Heart left ventricle (tissue), 16 donors: Measurements from ENCODE around the gene SPRR1A. TPM values are rescaled to one million over a fixed set of nuclear protein-coding genes. Genes with fewer than 3 reads are reported as not detected.

Experiments
- ATAC-seq, 4 donors: fragments of 200-7000 bp; cut with Tn5 transposase; one replicate each; pipeline ENCODE4 v1.9.1; 2020 to 2022; ENCODE audit warnings: moderate library complexity in 4 of 4, mild to moderate bottlenecking in 3 of 4, moderate number of reproducible peaks in 1 of 4
- DNase-seq, 5 donors: peaks; one replicate each; pipeline ENCODE4 v3.0.0-alpha.2; 2020
- H3K27ac ChIP-seq, 12 donors: fragments of 200-600 bp; sonication (generic) in 4 of 12; one replicate each; pipeline versions ENCODE4 v1.5.0 to v1.8.0; 2016 to 2022; ENCODE audit warnings: mild to moderate bottlenecking in 2 of 12
- H3K27me3 ChIP-seq, 9 donors: fragments of 200-600 bp; sonication (generic) in 2 of 9; one replicate each; pipeline versions ENCODE4 v1.5.1 to v1.8.0; 2016 to 2022; ENCODE audit warnings: mild to moderate bottlenecking in 3 of 9
- H3K36me3 ChIP-seq, 9 donors: fragments of 200-600 bp; sonication (generic) in 2 of 9; one replicate each; pipeline versions ENCODE4 v1.5.0 to v1.8.0; 2018 to 2022; ENCODE audit warnings: mild to moderate bottlenecking in 2 of 9
- H3K4me1 ChIP-seq, 12 donors: fragments of 200-600 bp; sonication (generic) in 4 of 12; one replicate each; pipeline versions ENCODE4 v1.5.0 to v1.8.0; 2016 to 2022; ENCODE audit warnings: mild to moderate bottlenecking in 3 of 12
- H3K4me3 ChIP-seq, 12 donors: fragments of 200-600 bp; sonication (generic) in 4 of 12; one replicate each; pipeline versions ENCODE4 v1.5.0 to v1.8.0; 2017 to 2022; ENCODE audit warnings: mild to moderate bottlenecking in 9 of 12, moderate library complexity in 4 of 12
- H3K9me3 ChIP-seq, 12 donors: fragments of 200-600 bp; sonication (generic) in 4 of 12; one replicate each; pipeline versions ENCODE4 v1.5.0 to v1.8.0; 2016 to 2022; ENCODE audit warnings: mild to moderate bottlenecking in 1 of 12
- POLR2A ChIP-seq, 2 donors: fragments of 450-650 bp; IDR thresholded peaks; one replicate each; pipeline ENCODE4 v1.6.1; 2017; ENCODE audit warnings: antibody characterized with exemption in 2 of 2, mild to moderate bottlenecking in 2 of 2, moderate library complexity in 2 of 2
- WGBS, 4 donors: extraction: QIAGEN DNeasy Blood & Tissue Kit in 2 of 4; methylation state at CpG; one replicate each; pipeline versions ENCODE4 v1.1.5 to v1.1.7; 2013 to 2018; 5-methylcytosine and 5-hydroxymethylcytosine counted together
- intact Hi-C, 10 donors: fragments of 100-400 bp; cut with DNase I; formaldehyde crosslinking; loops; one replicate each; pipeline versions ENCODE4 v1.11.1 to v1.14.2; 2022
- polyA plus RNA-seq, 2 donors: library from polyadenylated mRNA; stranded (reverse); fragments of 200-250 nt; gene quantifications; one replicate each; pipeline ENCODE4 v1.2.3, GENCODE V29; 2013
- total RNA-seq, 9 donors: library from RNA; depleted of rRNA in 2 of 9; stranded (reverse); fragments of >200 nt in 2 of 9; fragmentation: NEBNext Ultra II Directional in 3 of 9; extraction: Animal tissue kit (Norgen Biotek cat#: 25700) in 3 of 9; gene quantifications; one replicate each; pipeline versions ENCODE4 v1.1.0 to v1.2.4, GENCODE V29; 2016 to 2023
- TF ChIP-seq, protein P1 (sequence below), 12 donors: fragments of 200-600 bp; sonication (generic) in 4 of 12; IDR thresholded peaks; one replicate each; pipeline versions ENCODE4 v1.5.0 to v1.8.0; 2018 to 2022; ENCODE audit warnings: antibody characterized with exemption in 12 of 12, mild to moderate bottlenecking in 5 of 12
- donor health status: ischemic (EF 13 %, LVEDD 7.1; RV severe dilation, severe dysfunction).
- donor health status: healthy with polysubstance abuse.
- donor health status: DM: no; HTN: yes; CAD: no.
- donor health status: DM: no; HTN: no; CAD: no.
- donor health status: ischemic (EF 25% LVEDD 6.9; RV normal size, moderate dysfunction).
- donor health status: ischemic (EF 25% LVEDD 5.7; RV mildly dilated, moderate dysfunction).
- donor health status: healthy.
- donor health status: DM: yes; HTN: yes; CAD: no.
- donor health status: ischemic (EF 35%, LVEDD 5.7; RV mildly dilated, moderate dysfunction).
- donor health status: nonischemic (EF 11% LVEDD 7.7; RV severe dilation, severe dysfunction).
- donor health status: DM: yes; HTN: yes; CAD: no.
- donor health status: PGD.
- donor health status: ischemic (EF 29% LVEDD 5.4; RV normal size, mild dysfunction).
- donor health status: nonischemic (EF 23%, LVEDD 6.1; RV moderate dilation, normal function).

SPRR1A gene
- total and polyA plus RNA-seq, 11 donors: not detected

DNA sequence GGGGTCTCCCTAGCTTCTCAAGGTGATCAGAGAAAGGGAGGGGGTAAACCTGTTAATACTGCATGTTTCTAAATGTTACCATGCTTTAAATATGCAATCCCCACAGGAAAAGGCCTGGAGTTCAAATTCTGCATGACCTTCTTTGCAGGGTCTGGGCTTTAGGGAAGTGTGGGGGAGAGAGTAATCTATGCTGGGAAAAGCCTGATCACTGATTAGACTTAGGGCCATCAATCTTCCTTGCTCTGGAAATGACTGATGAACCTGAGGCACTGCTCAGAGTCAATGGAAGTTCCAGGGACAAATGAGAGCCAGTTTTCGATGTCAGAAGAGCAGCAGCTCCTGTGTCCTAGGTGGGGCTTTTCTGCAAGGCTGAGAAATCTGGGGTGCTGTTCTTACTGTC is 3.2 kb upstream of the SPRR1A start:
- ATAC-seq: no peak
- WGBS, 4 donors: 33 to 58% (median 52%) methylated on average over 1 of the region's 1 CpG

DNA sequence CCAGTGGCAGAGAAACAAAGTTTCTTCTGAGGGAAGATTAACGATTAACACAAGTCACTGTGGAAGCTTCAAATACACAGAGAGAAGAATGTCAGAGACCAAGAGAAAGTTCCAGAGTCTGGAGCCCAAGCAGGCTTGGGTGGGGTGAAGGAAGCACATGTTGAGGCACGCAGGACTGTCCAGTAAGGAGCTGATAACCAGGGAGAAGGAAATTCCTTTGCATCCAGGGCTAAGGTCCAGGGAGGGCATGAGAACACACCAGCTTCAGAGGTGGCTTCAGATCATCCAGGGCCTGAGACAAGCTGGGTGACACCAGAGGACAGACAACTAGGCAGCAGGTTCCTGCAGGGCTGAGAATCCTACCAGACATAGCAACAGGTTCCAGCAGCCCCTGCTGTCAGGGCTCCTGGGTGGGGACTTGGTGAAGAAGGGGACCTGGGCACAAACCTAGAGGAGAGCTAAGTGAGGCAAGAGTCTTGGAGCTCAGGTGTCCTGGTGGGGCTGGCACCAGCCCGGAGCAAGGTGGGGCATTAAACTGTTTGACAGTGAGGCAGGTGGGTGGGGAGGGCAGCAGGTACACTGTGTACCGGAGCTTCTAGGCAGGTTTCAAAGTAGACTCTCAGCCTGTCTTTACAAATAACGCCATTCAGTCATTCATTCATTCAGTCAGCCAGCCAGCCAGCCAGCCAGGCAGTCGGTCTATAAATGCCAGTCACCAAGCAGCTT is 2.6 kb upstream of the SPRR1A start:
- WGBS, 4 donors: 73 to 87% (median 78%) methylated on average over 6 of the region's 6 CpGs
- Histone ChIP-seq H3K4me3 (no peak overlapping the region), H3K27me3 (peaks cover 0 to 10% (median 0%) of the 10 kb centered on the region in 9 donors), H3K36me3 (no peaks in the 10 kb centered on the region), H3K4me1 (no peaks in the 10 kb centered on the region), H3K27ac (no peak overlapping the region), H3K9me3 (no peaks in the 10 kb centered on the region)
- no peak for DNase-seq
- TF ChIP-seq, protein P1, sequence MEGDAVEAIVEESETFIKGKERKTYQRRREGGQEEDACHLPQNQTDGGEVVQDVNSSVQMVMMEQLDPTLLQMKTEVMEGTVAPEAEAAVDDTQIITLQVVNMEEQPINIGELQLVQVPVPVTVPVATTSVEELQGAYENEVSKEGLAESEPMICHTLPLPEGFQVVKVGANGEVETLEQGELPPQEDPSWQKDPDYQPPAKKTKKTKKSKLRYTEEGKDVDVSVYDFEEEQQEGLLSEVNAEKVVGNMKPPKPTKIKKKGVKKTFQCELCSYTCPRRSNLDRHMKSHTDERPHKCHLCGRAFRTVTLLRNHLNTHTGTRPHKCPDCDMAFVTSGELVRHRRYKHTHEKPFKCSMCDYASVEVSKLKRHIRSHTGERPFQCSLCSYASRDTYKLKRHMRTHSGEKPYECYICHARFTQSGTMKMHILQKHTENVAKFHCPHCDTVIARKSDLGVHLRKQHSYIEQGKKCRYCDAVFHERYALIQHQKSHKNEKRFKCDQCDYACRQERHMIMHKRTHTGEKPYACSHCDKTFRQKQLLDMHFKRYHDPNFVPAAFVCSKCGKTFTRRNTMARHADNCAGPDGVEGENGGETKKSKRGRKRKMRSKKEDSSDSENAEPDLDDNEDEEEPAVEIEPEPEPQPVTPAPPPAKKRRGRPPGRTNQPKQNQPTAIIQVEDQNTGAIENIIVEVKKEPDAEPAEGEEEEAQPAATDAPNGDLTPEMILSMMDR (IDR thresholded peaks at IDR 0.05): no peak
- no peak for TF ChIP-seq POLR2A (IDR thresholded peaks at IDR 0.05)
- no peak for ATAC-seq
- intact Hi-C loops: no loop called here

More for the DNA sequence above, 3.2 kb upstream of the SPRR1A start:
- Histone ChIP-seq H3K9me3 (no peaks in the 10 kb centered on the region), H3K27ac (no peak overlapping the region), H3K36me3 (no peaks in the 10 kb centered on the region), H3K4me1 (no peaks in the 10 kb centered on the region), H3K4me3 (no peak overlapping the region), H3K27me3 (peaks cover 0 to 10% (median 0%) of the 10 kb centered on the region in 9 donors)
- DNase-seq: no peak
- intact Hi-C loops: no loop called here
- TF ChIP-seq, protein P1 (IDR thresholded peaks at IDR 0.05): no peak
- no peak for TF ChIP-seq POLR2A (IDR thresholded peaks at IDR 0.05)

DNA sequence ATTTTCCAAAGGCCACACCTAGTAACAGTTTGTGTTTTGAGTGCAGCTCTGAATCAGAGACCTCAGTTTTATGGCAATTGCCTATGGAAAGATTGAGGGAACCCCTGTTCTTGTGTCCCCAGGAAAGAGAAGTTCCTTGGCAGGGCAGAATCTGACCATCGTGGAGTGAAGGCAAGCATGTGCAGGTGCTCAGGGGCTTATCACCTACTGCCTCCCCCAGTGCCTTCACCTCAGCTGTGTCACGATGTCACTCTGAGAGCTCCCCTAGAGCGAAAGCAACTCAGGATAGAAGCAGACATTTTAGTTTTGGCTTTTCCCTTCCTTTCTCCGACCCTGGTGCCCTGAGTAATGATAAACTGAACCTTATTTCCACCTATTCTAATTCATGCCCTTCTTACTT is 1.8 kb upstream of the SPRR1A start:
- ATAC-seq: no peak
- TF ChIP-seq, protein P1 (IDR thresholded peaks at IDR 0.05): no peak

DNA sequence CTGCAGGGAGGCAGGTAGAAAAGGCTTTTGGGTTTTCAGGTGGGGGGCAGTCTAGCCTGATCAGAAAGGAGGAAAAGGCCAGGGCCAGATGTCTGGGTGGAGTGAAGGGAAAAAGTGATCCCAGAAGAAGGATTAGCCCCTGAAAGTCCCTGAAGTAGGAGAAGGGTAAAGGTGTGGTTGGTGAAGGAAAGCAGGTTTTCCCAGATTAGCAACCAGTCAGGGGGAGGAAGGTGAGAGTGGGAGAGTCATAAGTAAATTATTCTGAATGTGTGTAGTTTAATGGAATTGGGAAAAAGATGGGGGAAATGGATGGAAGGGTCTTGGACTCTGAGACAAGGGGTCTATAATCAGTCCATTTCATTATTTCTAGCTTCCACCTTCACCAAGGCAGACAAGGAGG is 647 bp upstream of the SPRR1A start:
- peaks cover 0 to 10% (median 0%) of the 10 kb centered on the region in 9 donors for H3K27me3 ChIP-seq
- intact Hi-C loops: no loop called here
- TF ChIP-seq, protein P1 (IDR thresholded peaks at IDR 0.05): no peak
- no peak overlapping the region for H3K4me3 ChIP-seq
- H3K9me3 ChIP-seq: no peaks in the 10 kb centered on the region
- no peaks in the 10 kb centered on the region for H3K4me1 ChIP-seq
- DNase-seq: no peak
- H3K27ac ChIP-seq: no peak overlapping the region
- no peaks in the 10 kb centered on the region for H3K36me3 ChIP-seq
- no peak for ATAC-seq

More for the DNA sequence above, 1.8 kb upstream of the SPRR1A start:
- no peaks in the 10 kb centered on the region for H3K9me3 ChIP-seq
- H3K27ac ChIP-seq: no peak overlapping the region
- H3K27me3 ChIP-seq: peaks cover 0 to 10% (median 0%) of the 10 kb centered on the region in 9 donors
- H3K36me3 ChIP-seq: no peaks in the 10 kb centered on the region
- DNase-seq: no peak
- intact Hi-C loops: no loop called here
- 48 to 64% (median 59%) methylated on average over 4 of the region's 4 CpGs for WGBS, 4 donors
- H3K4me1 ChIP-seq: no peaks in the 10 kb centered on the region
- H3K4me3 ChIP-seq: no peak overlapping the region
